Erythroblast (primary cell): Measurements from ENCODE around the gene IFIH1.

Source experiments
- GATA1 ChIP-seq: IDR thresholded peaks from 2 replicates; pipeline ENCODE4 v1.6.1; 2011; ENCODE audit warnings: low read depth, mild to moderate bottlenecking, control low read depth, low read length, moderate library complexity
- POLR2A ChIP-seq: IDR thresholded peaks from 2 replicates; pipeline ENCODE4 v1.6.1; 2011; ENCODE audit warnings: mild to moderate bottlenecking, low read length

- TF ChIP-seq POLR2A (no peak), GATA1 (no peak)
Measured at GRCh38 chr2:162291748-162292147, 26.7 kb downstream of the IFIH1 start.
